ENCODE data around the gene EDARADD. TPM values are rescaled to one million over a fixed set of nuclear protein-coding genes. Genes with fewer than 3 reads are reported as not detected.

EDARADD gene
- total and polyA plus RNA-seq, 2 of the 8 experiments (the other 6 are each of a cell fraction or from before 2014, with no cell fraction given) = 3.4 to 6.1 TPM

DNA sequence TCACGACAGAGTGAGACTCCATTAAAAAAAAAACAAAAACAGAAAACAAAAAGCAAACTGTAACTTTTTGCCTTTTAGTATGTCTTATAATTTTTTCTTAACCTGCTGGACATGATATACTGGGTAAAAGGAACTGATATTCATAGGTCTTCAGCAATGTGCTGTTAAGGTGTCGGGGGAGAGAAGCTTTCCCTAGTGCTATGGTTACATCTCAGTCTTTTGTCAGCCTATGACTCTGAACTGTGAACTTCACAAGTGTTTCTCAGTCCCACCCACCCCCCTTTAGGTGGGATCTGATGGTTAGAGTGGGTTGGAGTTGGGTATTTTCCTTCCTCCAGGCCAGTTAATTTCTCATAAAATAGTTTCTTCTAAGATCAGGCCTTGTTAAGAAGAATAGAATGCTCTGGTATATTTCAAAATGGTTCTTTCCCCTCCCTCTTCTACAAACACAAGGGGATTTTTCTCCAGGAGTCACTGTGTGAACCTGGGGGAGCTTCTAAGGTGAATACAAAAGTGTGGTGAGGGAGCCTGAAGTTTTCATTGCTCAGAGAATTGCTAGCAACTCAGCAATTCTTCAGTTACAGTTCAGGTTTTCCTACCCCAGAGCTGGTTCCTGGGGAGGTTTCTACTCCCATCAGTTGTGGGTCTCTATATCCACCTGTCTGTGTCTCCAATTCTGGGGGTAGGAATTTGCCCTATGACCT is 16.1 kb upstream of the EDARADD start (continued):
- TF ChIP-seq TEAD4 (IDR thresholded peaks at IDR 0.05; ENCODE audit: low read depth, low read length) (no peak), EGR1 (IDR thresholded peaks at IDR 0.05; ENCODE audit: borderline replicate concordance, low read depth, low read length) (no peak), RNF2 (IDR thresholded peaks at IDR 0.05; ENCODE audit: borderline replicate concordance, low read depth, low read length, missing control alignments, poor library complexity, severe bottlenecking) (no peak)
